Fibroblast of lung (primary cell): ENCODE data around the gene MMP14. TPM values are rescaled to one million over a fixed set of nuclear protein-coding genes. Genes with fewer than 3 reads are reported as not detected.
"Not testable (repeated sequence)": the region's sequence is repeated elsewhere in the genome, so short reads cannot be mapped to it uniquely, and the experiment has no call there.

Experiments used
- DNase-seq, 2 donors: peaks; one replicate each; pipeline versions ENCODE4 v3.0.0 to v3.0.0-alpha.2; 2010; ENCODE audit warnings: low read depth in 2 of 2
- H2AFZ ChIP-seq: 2 replicates; pipeline ENCODE4 v1.5.1; 2012; ENCODE audit warnings: low read length, control low read depth, inconsistent platforms
- H3K27ac ChIP-seq: 2 replicates; pipeline ENCODE4 v1.5.1; 2011; ENCODE audit warnings: low read length, control low read depth; ENCODE audit not compliant: insufficient read depth
- H3K27me3 ChIP-seq: 2 replicates; pipeline ENCODE4 v1.5.1; 2011; ENCODE audit warnings: mild to moderate bottlenecking, low read length; ENCODE audit not compliant: control insufficient read depth, insufficient read depth
- H3K36me3 ChIP-seq: 2 replicates; pipeline ENCODE4 v1.5.1; 2011; ENCODE audit warnings: low read length; ENCODE audit not compliant: control insufficient read depth, insufficient read depth
- H3K4me1 ChIP-seq: 2 replicates; pipeline ENCODE4 v1.5.1; 2011; ENCODE audit warnings: low read length; ENCODE audit not compliant: control insufficient read depth, insufficient read depth; ENCODE audit errors: extremely low read depth
- H3K4me2 ChIP-seq: 2 replicates; pipeline ENCODE4 v1.5.1; 2011; ENCODE audit warnings: low read length, control low read depth; ENCODE audit not compliant: insufficient read depth; ENCODE audit errors: extremely low read depth
- H3K4me3 ChIP-seq, 4 experiments: fragments of 200-600 bp in 1 of 4; sonication (generic) in 1 of 4; replicated peaks in 1 of 4; 2 replicates each; pipeline ENCODE4 v1.5.1; 2011 to 2016; ENCODE audit warnings: low read length in 4 of 4, low read depth in 3 of 4, mild to moderate bottlenecking in 3 of 4, control low read depth in 2 of 4, inconsistent platforms in 1 of 4, mixed read lengths in 1 of 4; ENCODE audit not compliant: insufficient read depth in 1 of 4; ENCODE audit errors: control extremely low read depth in 1 of 4
- H3K79me2 ChIP-seq: 2 replicates; pipeline ENCODE4 v1.5.1; 2012; ENCODE audit warnings: mild to moderate bottlenecking, low read length, inconsistent platforms; ENCODE audit not compliant: control insufficient read depth, insufficient read depth
- H3K9ac ChIP-seq: 2 replicates; pipeline ENCODE4 v1.5.1; 2011; ENCODE audit warnings: mild to moderate bottlenecking, low read length, control low read depth; ENCODE audit not compliant: insufficient read depth
- H3K9me3 ChIP-seq: 2 replicates; pipeline ENCODE4 v1.5.1; 2012; ENCODE audit warnings: low read depth, low read length; ENCODE audit not compliant: control insufficient read depth, insufficient read depth
- H4K20me1 ChIP-seq: 2 replicates; pipeline ENCODE4 v1.5.1; 2011; ENCODE audit warnings: low read length; ENCODE audit not compliant: control insufficient read depth, insufficient read depth; ENCODE audit errors: extremely low read depth
- CTCF ChIP-seq, 2 donors: IDR thresholded peaks in 1 of 2; conservative IDR thresholded peaks in 1 of 2; 1 replicate in 1 of 2; 2 replicates in 1 of 2; pipeline ENCODE4 v1.5.1; 2011 to 2012; ENCODE audit warnings: low read length in 2 of 2, control low read depth in 1 of 2, inconsistent platforms in 1 of 2, low read depth in 1 of 2, mild to moderate bottlenecking in 1 of 2
- EZH2 ChIP-seq: IDR thresholded peaks from 2 replicates; pipeline ENCODE4 v1.5.1; 2012; ENCODE audit warnings: low read length, control low read depth, mild to moderate bottlenecking; ENCODE audit errors: missing control alignments
- polyA plus RNA-seq, 2 donors: library from polyadenylated mRNA; depleted of rRNA in 1 of 2; stranded (reverse) in 1 of 2; unstranded in 1 of 2; fragments of >200 nt; gene quantifications; 2 replicates each; pipeline ENCODE4 v1.2.1, GENCODE V29; 2011 to 2012; ENCODE audit warnings: missing spikeins in 1 of 2
- total RNA-seq: library from RNA; depleted of rRNA; stranded (reverse); fragments of >200 nt; gene quantifications from 2 replicates; pipeline ENCODE4 v1.2.1, GENCODE V29; 2014

MMP14 gene
- total and polyA plus RNA-seq, 2 donors (not counting 1 experiment from before 2014, with no cell fraction given) = 375 to 397 TPM

GRCh38 chr14:22792158-22792557, 44.2 kb upstream of the MMP14 start:
- no peak for DNase-seq
- no peak overlapping the region for H3K4me3 ChIP-seq
- no peaks in the 10 kb centered on the region for H3K27me3 ChIP-seq
- no peaks in the 10 kb centered on the region for H4K20me1 ChIP-seq
- no peaks in the 10 kb centered on the region for H3K9me3 ChIP-seq
- H3K79me2 ChIP-seq = no peaks in the 10 kb centered on the region
- no peak overlapping the region for H3K9ac ChIP-seq
- no peak overlapping the region for H2AFZ ChIP-seq
- TF ChIP-seq CTCF (conservative IDR thresholded peaks at IDR 0.05 in 1 of 2, IDR thresholded peaks at IDR 0.05 in 1 of 2; ENCODE audit: low read depth in 1 of 2, low read length in 2 of 2) (no peak), EZH2 (no peak)
- H3K4me1 ChIP-seq = no peaks in the 10 kb centered on the region
- no peaks in the 10 kb centered on the region for H3K36me3 ChIP-seq
- no peak overlapping the region for H3K27ac ChIP-seq
- no peak overlapping the region for H3K4me2 ChIP-seq

GRCh38 chr14:22793550-22793949, 42.8 kb upstream of the MMP14 start:
- not testable (repeated sequence) for H3K27me3 ChIP-seq, H4K20me1 ChIP-seq, H3K27ac ChIP-seq, H3K79me2 ChIP-seq, H3K36me3 ChIP-seq, H3K4me1 ChIP-seq, DNase-seq, H3K4me3 ChIP-seq, H2AFZ ChIP-seq, H3K9me3 ChIP-seq, H3K4me2 ChIP-seq, H3K9ac ChIP-seq

GRCh38 chr14:22793976-22794375, 42.4 kb upstream of the MMP14 start:
- no peaks in the 10 kb centered on the region for H3K27me3 ChIP-seq
- no peaks in the 10 kb centered on the region for H4K20me1 ChIP-seq
- no peaks in the 10 kb centered on the region for H3K79me2 ChIP-seq
- no peaks in the 10 kb centered on the region for H3K9me3 ChIP-seq
- H3K4me2 ChIP-seq = no peak overlapping the region
- H3K9ac ChIP-seq = no peak overlapping the region
- no peak overlapping the region for H2AFZ ChIP-seq
- DNase-seq = no peak
- no peaks in the 10 kb centered on the region for H3K36me3 ChIP-seq
- no peaks in the 10 kb centered on the region for H3K4me1 ChIP-seq
- H3K4me3 ChIP-seq = no peak overlapping the region
- no peak for TF ChIP-seq EZH2
- no peak for TF ChIP-seq CTCF (conservative IDR thresholded peaks at IDR 0.05 in 1 of 2, IDR thresholded peaks at IDR 0.05 in 1 of 2; ENCODE audit: low read depth in 1 of 2, low read length in 2 of 2)
- H3K27ac ChIP-seq = no peak overlapping the region
